Panc1 (cell line): ENCODE data around the gene ALG1.
"Not testable (repeated sequence)": the region's sequence is repeated elsewhere in the genome, so short reads cannot be mapped to it uniquely, and the experiment has no call there.

Experiments used
- SIN3A ChIP-seq: IDR thresholded peaks from 2 replicates; pipeline ENCODE4 v1.6.1; 2012; ENCODE audit warnings: low read depth, mild to moderate bottlenecking, low read length, moderate library complexity, borderline replicate concordance; ENCODE audit not compliant: insufficient read depth
- TCF7L2 ChIP-seq: IDR thresholded peaks from 2 replicates; pipeline ENCODE4 v1.6.1; 2011; ENCODE audit warnings: mild to moderate bottlenecking, low read depth, low read length, inconsistent platforms
- TF ChIP-seq, protein P1 (sequence below): fragments of 450-650 bp; IDR thresholded peaks from 2 replicates; pipeline ENCODE4 v1.5.1; 2017; ENCODE audit warnings: mild to moderate bottlenecking

DNA sequence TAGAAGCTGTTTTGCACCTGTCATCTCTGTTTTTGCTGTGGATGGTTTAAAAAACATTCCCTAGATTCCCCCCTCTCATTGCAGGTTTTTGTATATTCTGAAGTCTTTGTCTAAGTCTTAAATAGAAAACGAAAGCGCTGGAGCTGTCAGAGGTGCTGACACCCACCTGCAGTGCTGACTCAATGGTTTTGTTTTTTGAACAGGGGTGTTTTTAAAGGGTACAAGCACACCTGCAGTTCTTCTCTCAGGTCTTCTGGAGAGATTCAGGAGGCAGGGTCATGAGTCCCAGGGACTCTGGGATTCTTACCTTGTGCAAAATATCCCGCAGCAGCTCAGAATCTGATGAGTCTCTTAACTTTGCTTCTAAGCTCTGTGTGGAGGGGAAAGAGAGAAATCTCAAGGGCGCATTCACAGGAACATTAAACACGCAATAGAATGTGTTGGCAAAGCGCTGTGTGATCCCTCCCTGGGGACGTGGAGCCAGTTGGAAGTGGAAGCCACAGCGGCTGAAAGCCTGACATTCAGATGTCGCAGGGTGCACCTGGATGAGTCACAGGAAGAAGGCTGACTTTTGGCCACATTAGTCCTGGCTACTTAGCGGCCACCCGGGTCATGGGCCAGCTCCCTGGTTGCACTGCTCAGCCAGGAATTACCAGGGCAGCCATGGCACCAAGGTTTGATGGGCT, 23.6 kb downstream of the ALG1 start:
- TF ChIP-seq, protein P1, sequence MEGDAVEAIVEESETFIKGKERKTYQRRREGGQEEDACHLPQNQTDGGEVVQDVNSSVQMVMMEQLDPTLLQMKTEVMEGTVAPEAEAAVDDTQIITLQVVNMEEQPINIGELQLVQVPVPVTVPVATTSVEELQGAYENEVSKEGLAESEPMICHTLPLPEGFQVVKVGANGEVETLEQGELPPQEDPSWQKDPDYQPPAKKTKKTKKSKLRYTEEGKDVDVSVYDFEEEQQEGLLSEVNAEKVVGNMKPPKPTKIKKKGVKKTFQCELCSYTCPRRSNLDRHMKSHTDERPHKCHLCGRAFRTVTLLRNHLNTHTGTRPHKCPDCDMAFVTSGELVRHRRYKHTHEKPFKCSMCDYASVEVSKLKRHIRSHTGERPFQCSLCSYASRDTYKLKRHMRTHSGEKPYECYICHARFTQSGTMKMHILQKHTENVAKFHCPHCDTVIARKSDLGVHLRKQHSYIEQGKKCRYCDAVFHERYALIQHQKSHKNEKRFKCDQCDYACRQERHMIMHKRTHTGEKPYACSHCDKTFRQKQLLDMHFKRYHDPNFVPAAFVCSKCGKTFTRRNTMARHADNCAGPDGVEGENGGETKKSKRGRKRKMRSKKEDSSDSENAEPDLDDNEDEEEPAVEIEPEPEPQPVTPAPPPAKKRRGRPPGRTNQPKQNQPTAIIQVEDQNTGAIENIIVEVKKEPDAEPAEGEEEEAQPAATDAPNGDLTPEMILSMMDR: not testable (repeated sequence)
- TF ChIP-seq SIN3A, TCF7L2: not testable (repeated sequence)
